Measurements from ENCODE around the gene GLT1D1.

The GLT1D1 gene

DNA sequence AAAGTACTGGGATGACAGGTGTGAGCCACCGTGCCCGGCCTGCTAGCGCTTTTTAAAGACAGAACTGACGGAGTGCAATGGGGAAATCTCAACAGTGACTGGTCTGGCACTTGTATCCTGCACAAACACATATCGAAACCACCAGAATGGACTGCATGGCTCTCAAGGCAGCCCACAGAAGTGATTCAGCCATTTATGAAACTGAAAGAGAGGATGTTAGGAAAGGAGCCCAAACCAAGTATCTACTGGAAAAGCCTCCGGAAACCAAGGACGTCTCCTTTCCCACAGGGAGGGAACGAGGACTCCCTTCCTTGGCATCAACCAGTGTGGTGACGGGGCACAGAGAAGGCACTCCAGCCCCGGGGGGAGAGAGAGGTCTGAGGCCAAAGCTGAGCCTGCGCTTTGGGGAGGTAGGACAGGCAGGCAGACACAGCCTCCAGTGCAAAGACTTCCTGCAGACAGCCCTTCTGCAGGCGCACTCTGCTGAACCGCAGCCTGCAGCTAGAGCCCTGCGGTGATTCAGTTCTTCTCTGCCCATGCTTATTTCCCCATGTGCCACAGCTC, 46.0 kb upstream of the GLT1D1 start:
- no peak for TF ChIP-seq ZBTB7A (IDR thresholded peaks at IDR 0.05; ENCODE audit: low read depth)

DNA sequence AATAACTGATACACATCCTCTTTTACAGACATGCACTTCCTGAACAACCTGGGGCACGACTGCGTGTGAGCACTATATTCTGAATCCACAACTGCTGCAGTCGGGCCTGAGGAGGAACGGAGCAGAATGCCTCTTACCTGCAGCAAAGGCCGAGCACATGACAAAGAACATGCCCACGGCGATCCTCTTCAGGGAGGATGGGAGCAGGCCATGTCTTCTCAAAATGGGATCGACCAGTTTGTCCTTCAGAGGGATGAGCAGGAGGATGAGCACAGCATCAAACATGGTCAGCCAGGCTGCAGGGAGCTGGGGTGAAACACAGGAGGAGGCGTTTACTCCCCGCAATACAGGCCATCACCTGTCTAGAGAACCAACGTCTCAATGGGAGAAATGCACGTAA, 44.6 kb upstream of the GLT1D1 start:
- TF ChIP-seq, protein P1, sequence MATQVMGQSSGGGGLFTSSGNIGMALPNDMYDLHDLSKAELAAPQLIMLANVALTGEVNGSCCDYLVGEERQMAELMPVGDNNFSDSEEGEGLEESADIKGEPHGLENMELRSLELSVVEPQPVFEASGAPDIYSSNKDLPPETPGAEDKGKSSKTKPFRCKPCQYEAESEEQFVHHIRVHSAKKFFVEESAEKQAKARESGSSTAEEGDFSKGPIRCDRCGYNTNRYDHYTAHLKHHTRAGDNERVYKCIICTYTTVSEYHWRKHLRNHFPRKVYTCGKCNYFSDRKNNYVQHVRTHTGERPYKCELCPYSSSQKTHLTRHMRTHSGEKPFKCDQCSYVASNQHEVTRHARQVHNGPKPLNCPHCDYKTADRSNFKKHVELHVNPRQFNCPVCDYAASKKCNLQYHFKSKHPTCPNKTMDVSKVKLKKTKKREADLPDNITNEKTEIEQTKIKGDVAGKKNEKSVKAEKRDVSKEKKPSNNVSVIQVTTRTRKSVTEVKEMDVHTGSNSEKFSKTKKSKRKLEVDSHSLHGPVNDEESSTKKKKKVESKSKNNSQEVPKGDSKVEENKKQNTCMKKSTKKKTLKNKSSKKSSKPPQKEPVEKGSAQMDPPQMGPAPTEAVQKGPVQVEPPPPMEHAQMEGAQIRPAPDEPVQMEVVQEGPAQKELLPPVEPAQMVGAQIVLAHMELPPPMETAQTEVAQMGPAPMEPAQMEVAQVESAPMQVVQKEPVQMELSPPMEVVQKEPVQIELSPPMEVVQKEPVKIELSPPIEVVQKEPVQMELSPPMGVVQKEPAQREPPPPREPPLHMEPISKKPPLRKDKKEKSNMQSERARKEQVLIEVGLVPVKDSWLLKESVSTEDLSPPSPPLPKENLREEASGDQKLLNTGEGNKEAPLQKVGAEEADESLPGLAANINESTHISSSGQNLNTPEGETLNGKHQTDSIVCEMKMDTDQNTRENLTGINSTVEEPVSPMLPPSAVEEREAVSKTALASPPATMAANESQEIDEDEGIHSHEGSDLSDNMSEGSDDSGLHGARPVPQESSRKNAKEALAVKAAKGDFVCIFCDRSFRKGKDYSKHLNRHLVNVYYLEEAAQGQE (IDR thresholded peaks at IDR 0.05; ENCODE audit: low read depth): no peak
- no peak for TF ChIP-seq CEBPB (IDR thresholded peaks at IDR 0.05)
- TF ChIP-seq NFIC (IDR thresholded peaks at IDR 0.05): no peak
- TF ChIP-seq EGR1 (IDR thresholded peaks at IDR 0.05): no peak
- TF ChIP-seq FOXM1 (IDR thresholded peaks at IDR 0.05; ENCODE audit: borderline replicate concordance, low read depth): no peak
- no peak for TF ChIP-seq TCF12 (IDR thresholded peaks at IDR 0.05; ENCODE audit: low read depth)
- TF ChIP-seq, protein P2, sequence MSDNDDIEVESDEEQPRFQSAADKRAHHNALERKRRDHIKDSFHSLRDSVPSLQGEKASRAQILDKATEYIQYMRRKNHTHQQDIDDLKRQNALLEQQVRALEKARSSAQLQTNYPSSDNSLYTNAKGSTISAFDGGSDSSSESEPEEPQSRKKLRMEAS (IDR thresholded peaks at IDR 0.05): no peak
- TF ChIP-seq CREB1 (IDR thresholded peaks at IDR 0.05; ENCODE audit: low read depth): no peak
- no peak for TF ChIP-seq TAF1 (IDR thresholded peaks at IDR 0.05; ENCODE audit: low read depth)
- TF ChIP-seq RAD21 (IDR thresholded peaks at IDR 0.05; ENCODE audit: low read depth): no peak
- TF ChIP-seq, protein P3, sequence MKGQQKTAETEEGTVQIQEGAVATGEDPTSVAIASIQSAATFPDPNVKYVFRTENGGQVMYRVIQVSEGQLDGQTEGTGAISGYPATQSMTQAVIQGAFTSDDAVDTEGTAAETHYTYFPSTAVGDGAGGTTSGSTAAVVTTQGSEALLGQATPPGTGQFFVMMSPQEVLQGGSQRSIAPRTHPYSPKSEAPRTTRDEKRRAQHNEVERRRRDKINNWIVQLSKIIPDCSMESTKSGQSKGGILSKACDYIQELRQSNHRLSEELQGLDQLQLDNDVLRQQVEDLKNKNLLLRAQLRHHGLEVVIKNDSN (IDR thresholded peaks at IDR 0.05): no peak
- no peak for TF ChIP-seq EP300 (IDR thresholded peaks at IDR 0.05; ENCODE audit: borderline replicate concordance)
- TF ChIP-seq YY1 (IDR thresholded peaks at IDR 0.05; ENCODE audit: low read depth): no peak
- no peak for TF ChIP-seq ZBTB7A (IDR thresholded peaks at IDR 0.05; ENCODE audit: low read depth)
- TF ChIP-seq TEAD4 (IDR thresholded peaks at IDR 0.05): no peak

DNA sequence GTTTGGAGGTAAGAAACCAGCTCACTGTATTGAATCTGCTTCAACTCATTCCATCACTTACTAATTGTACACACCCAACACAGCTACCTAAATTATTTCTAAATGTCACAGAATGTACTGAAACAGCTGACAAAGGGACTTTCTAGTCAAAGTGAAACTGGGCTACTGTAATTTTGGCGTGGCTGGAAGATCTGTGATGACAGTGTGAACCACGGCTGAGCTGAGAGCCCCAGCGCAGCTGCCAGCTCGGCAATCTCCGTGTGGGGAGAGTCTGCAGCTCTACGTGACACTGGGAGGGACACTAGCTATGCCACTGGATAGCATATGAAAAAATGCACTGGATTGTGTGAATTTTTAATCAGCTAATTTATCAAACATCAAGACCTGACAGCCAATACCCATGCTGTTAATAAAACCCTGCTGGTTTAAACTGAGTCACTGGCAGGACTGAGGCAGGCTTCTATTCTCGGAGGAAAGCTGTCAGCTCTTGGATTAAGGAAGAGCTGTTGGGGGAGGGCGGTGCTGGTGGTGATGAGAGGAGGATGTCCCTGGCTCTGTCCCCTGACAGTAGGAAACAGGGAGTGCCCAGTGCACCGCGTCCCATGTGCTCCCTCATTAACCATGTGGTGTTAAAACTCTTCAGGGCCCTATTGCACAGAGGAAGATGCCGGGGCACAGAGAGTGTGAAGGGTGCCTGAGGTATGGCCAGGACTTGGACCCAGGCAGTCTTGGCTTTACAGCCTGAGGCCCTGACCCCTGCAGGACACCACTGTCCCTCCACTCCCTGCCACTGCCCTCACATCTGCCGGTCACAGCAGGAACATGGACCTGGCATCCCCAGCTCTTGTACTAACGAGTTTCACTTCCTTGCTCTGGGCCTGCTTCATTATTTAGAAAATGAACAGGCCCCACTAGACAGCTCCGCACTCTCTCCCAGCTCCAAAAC, 42.8 kb upstream of the GLT1D1 start:
- TF ChIP-seq CEBPB (IDR thresholded peaks at IDR 0.05): no peak
- no peak for TF ChIP-seq TAF1 (IDR thresholded peaks at IDR 0.05; ENCODE audit: low read depth)
- TF ChIP-seq YY1 (IDR thresholded peaks at IDR 0.05; ENCODE audit: low read depth): no peak
- TF ChIP-seq, protein P3 (IDR thresholded peaks at IDR 0.05): no peak
- no peak for TF ChIP-seq CREB1 (IDR thresholded peaks at IDR 0.05; ENCODE audit: low read depth)
- no peak for TF ChIP-seq EP300 (IDR thresholded peaks at IDR 0.05; ENCODE audit: borderline replicate concordance)
- no peak for TF ChIP-seq RAD21 (IDR thresholded peaks at IDR 0.05; ENCODE audit: low read depth)
- no peak for TF ChIP-seq FOXM1 (IDR thresholded peaks at IDR 0.05; ENCODE audit: borderline replicate concordance, low read depth)
- TF ChIP-seq TCF12 (IDR thresholded peaks at IDR 0.05; ENCODE audit: low read depth): no peak
- TF ChIP-seq EGR1 (IDR thresholded peaks at IDR 0.05): no peak

DNA sequence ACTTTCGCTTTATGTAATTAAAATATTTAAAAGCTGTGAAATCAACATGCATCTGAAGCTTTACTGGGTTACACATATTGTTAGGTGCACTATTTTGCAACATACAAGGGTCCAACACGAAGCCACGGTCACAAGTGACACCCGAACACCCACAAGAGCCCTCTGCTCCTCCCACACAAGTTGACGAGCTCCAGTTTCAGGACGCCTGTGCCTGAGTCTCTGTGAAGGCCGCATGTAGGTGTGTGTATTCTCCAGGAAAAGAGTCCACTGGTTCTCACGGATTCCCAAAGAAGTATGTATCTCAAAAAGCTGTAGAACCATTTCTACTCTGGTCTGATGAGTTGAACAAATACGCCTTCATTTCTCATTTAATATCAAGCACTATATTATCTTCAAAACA, 41.5 kb upstream of the GLT1D1 start:
- no peak for TF ChIP-seq FOXM1 (IDR thresholded peaks at IDR 0.05; ENCODE audit: borderline replicate concordance, low read depth)
- no peak for TF ChIP-seq TAF1 (IDR thresholded peaks at IDR 0.05; ENCODE audit: low read depth)
- TF ChIP-seq, protein P1 (IDR thresholded peaks at IDR 0.05; ENCODE audit: low read depth): no peak
- TF ChIP-seq CEBPB (IDR thresholded peaks at IDR 0.05): no peak
- TF ChIP-seq RAD21 (IDR thresholded peaks at IDR 0.05; ENCODE audit: low read depth): no peak
- no peak for TF ChIP-seq TCF12 (IDR thresholded peaks at IDR 0.05; ENCODE audit: low read depth)
- no peak for TF ChIP-seq EP300 (IDR thresholded peaks at IDR 0.05; ENCODE audit: borderline replicate concordance)
- TF ChIP-seq EGR1 (IDR thresholded peaks at IDR 0.05): no peak
- TF ChIP-seq, protein P2 (IDR thresholded peaks at IDR 0.05): no peak
- TF ChIP-seq YY1 (IDR thresholded peaks at IDR 0.05; ENCODE audit: low read depth): no peak
- no peak for TF ChIP-seq TEAD4 (IDR thresholded peaks at IDR 0.05)

DNA sequence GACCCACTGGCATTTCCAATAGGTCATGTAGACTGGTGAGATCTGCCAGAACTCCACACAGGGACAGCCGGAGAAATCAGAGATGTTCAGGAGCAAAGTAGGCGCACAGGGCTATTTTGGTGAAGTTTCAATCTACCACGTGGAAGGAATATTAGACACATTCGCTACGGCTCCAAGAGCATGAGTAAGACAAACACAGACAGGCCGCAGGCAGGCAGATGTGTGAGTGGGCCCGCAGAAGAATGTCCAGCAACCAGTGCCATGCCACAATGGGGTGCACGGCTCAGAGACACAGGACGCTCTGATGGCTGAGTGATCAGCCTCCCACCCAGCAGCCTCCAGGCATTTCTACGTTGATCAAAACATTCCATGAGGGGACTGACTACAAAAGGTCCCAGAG, 39.9 kb upstream of the GLT1D1 start:
- TF ChIP-seq CREB1 (IDR thresholded peaks at IDR 0.05; ENCODE audit: low read depth) (no peak), CEBPB (IDR thresholded peaks at IDR 0.05) (no peak), FOXM1 (IDR thresholded peaks at IDR 0.05; ENCODE audit: borderline replicate concordance, low read depth) (no peak), TAF1 (IDR thresholded peaks at IDR 0.05; ENCODE audit: low read depth) (no peak), YY1 (IDR thresholded peaks at IDR 0.05; ENCODE audit: low read depth) (no peak), RAD21 (IDR thresholded peaks at IDR 0.05; ENCODE audit: low read depth) (no peak), TEAD4 (IDR thresholded peaks at IDR 0.05) (no peak), TCF12 (IDR thresholded peaks at IDR 0.05; ENCODE audit: low read depth) (no peak)
- TF ChIP-seq, protein P2 (IDR thresholded peaks at IDR 0.05): no peak
- TF ChIP-seq, protein P3 (IDR thresholded peaks at IDR 0.05): no peak
